Left ventricle myocardium superior (tissue), 1 donor: Measurements from ENCODE around the gene TGFBR3. TPM values are rescaled to one million over a fixed set of nuclear protein-coding genes. Genes with fewer than 3 reads are reported as not detected.

ENCODE experiments used
- ATAC-seq: fragments of 200-7000 bp; cut with Tn5 transposase; one replicate; pipeline ENCODE4 v1.9.1; 2020; ENCODE audit warnings: mild to moderate bottlenecking, moderate library complexity
- DNase-seq: peaks from one replicate; pipeline ENCODE4 v3.0.0-alpha.2; 2020
- intact Hi-C: fragments of 100-400 bp; cut with micrococcal nuclease; formaldehyde crosslinking; loops from one replicate; pipeline ENCODE4 v1.11.0; 2022
- total RNA-seq: library from RNA; stranded (reverse); fragmentation: NEBNext Ultra II Directional; extraction: Animal tissue kit (Norgen Biotek cat#: 25700); gene quantifications from one replicate; pipeline ENCODE4 v1.2.1, GENCODE V29; 2021
- donor health status: DM: no; HTN: yes; CAD: no; lungs with severe emphysema.

TGFBR3 gene
- total RNA-seq, 1 donor from 2014 or later: 26.2 TPM

- ATAC-seq: peak; percentile 84
- intact Hi-C loops: no loop called here
- DNase-seq: peak; percentile 79
Measured at GRCh38 chr1:91712981-91713841, 172.7 kb downstream of the TGFBR3 start.

- ATAC-seq: no peak
- no peak for DNase-seq
- intact Hi-C loops: no loop called here
Measured at GRCh38 chr1:91712393-91712792, 173.6 kb downstream of the TGFBR3 start.

DNA sequence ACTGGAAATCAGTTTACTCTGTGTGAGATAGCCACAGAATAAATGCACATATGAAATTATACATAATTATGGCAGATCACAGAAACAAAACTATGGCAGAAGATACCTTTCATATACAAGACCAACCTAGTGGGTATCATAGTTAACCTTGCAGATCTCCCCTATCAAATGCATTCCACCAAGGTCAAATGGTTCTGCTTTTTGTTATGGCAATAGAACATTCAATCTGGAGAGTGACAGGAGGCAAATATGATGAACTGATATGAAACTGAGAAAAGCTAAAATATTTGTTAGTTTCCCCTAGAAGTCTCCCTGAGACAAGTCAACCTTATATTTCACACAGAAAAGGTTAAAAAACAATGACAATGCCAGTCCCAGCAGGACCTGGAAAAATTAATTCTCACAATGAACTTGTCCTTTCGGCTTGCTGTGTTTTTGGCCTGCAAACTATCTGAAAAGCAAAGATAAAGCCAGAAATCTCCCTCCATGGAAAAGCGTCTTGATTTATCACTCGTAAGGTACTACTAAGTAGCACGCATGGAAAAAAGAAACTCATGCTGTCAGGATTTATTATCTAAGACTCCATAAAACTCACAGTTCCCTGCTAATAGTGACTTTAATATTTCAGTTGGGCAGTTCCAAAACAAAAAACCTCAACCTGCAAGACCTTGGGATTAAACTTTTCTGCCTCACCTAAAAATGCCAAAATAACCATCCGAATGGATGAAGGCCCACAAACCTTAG, 174.3 kb downstream of the TGFBR3 start:
- intact Hi-C loops: no loop called here
- DNase-seq: no peak
- ATAC-seq: no peak

- no peak for DNase-seq
- intact Hi-C loops: no loop called here
- no peak for ATAC-seq
Measured at GRCh38 chr1:91710261-91710660, 175.7 kb downstream of the TGFBR3 start.

DNA sequence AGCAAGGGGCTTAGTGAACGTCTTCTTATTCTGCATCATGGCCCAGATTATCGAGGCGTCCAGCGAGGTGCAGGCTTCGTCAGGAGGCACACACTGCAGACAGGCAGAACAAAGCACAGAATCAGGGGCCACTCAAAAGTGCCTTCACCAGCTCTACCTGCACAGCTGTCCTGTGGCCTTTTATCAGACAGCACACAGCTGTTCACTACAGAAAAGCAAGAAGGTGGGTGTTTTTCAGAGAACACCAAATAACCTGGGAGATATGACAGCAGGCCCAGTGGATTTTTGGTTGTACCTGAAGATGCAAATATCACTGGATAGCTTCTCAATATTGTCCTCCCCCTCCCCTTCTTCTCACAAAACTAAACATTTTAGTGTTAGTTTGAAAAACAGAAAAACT, 177.3 kb downstream of the TGFBR3 start:
- no peak for DNase-seq
- intact Hi-C loops: loop anchor here (10.0 kb wide), 1 partner anchor 124 kb away; no protein-coding TSS in a partner anchor

GRCh38 chr1:91707890-91708218, 178.1 kb downstream of the TGFBR3 start:
- ATAC-seq: no peak
- DNase-seq: peak; percentile 58
- intact Hi-C loops: loop anchor here (10.0 kb wide), 1 partner anchor 123 kb away; no protein-coding TSS in a partner anchor

More for the DNA sequence above, 177.3 kb downstream of the TGFBR3 start:
- ATAC-seq: no peak

DNA sequence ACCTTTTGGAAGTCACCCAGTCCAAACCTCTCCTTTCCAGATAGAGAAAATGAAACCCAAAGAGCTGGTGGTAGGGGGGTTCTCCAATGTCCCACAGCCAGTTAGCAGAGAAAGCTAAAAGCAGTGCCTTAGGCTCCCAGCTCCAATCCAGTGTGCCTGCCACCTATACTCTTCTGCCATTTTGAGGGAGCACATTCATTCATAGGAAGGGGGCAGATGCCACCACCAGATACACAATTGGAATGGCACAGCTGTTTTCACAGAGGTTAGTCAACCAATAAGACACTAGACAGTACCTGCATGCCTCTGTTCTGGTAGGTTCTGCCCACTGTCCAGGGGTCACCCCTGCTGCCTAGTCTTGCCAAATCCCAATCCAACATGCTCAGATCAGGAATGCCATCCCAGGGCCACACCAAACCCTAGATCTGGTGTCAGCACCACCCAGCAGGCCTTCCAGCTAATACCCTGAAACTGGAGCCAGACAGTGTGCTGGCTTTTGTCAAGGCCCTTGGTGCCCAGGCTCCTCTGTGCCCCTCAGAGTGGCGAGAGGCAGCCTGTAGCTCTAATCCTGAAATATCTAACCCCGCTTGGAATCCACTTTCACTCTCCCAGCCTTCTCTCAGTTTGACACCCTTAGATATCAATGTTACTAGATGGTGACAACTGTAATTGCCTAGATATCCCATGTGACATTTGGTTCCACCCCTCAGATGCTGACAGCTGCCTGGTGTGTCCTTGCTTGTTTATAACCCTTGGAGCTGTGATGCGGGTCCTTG, 178.6 kb downstream of the TGFBR3 start:
- peak; percentile 92 for ATAC-seq
- intact Hi-C loops: loop anchor here (10.0 kb wide), 1 partner anchor 123 kb away; no protein-coding TSS in a partner anchor

GRCh38 chr1:91706140-91706957, 179.6 kb downstream of the TGFBR3 start:
- intact Hi-C loops: loop anchor here (10.0 kb wide), 1 partner anchor 122 kb away; no protein-coding TSS in a partner anchor
- DNase-seq (no peak), ATAC-seq (no peak)

More for the DNA sequence above, 178.6 kb downstream of the TGFBR3 start:
- DNase-seq: peak; percentile 71

DNA sequence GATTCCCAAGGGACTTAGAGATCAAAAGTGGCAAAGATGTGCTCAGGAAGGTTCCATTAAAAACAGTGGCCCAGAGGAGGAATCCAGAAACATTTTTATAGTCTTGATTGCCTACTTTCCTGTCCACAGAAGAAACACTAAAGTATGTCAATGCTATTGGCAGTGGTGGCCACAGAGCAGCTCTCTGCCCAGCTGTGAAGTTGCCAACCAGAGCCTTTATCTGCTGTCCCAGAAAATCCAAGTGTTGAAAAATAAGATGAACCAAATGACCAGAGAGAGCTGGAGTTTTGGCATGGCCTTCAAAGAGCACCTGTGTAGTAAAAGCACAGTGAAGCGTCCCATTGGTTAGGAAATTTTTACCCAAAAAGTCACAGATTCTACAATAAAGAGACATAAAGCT, 181.2 kb downstream of the TGFBR3 start:
- no peak for DNase-seq
- ATAC-seq: no peak
- intact Hi-C loops: loop anchor here (10.0 kb wide), 1 partner anchor 120 kb away; no protein-coding TSS in a partner anchor

DNA sequence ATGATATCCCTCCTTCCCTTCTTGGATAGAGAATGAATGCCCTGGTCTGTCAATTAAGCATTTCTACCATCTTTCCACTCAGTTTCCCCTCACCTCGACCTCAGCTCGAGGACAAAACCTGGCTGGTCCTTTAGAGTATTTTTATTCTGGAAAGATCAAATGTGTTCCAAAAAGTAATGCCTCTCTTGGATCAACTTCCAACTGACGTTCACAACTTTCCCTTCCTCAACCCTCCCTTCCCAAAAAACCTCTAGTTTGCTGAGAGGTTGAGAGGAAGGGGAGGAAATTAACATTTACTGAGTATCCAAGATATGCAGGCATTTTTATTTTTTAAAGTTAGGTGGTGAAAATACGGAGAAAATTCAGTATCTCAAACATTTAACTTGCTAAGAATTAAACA, 182.9 kb downstream of the TGFBR3 start:
- DNase-seq (no peak), ATAC-seq (no peak)
- intact Hi-C loops: loop anchor here (10.0 kb wide), 1 partner anchor 118 kb away; no protein-coding TSS in a partner anchor

- ATAC-seq (no peak), DNase-seq (no peak)
- intact Hi-C loops: loop anchor here (10.0 kb wide), 1 partner anchor 117 kb away; no protein-coding TSS in a partner anchor
Measured at GRCh38 chr1:91701472-91701869, 184.5 kb downstream of the TGFBR3 start.

DNA sequence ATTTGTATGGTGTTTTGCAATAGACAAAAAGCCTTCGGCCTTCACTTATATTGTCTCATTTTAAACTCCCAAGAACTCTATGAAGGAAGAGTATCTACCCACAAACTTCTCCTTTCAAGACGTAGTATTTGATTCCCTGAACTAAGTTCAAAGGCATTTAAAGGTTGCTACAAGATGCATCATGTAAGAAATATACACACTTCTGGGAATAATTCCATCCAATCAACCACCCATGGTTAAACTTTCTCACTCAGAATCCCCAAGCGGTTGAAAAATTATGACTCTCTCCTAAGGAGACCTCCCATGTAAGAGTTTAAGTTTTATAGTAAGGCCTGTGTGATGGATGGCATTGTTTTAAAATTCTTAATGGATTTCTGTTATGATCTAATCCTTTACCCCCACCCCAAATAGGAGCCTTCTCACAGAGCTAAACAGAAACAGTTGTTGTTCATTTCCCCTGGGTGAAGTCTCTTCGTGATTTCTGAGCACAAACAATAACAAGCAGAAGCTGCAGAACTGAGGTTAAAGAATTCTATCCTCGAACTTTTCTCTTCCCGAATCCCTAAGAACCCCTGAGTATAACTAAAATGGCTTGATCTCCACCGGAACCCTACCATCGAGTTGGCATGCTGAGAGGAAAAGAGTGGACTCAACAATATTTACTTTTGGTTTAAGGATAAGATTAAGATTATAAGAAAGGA, 185.0 kb downstream of the TGFBR3 start:
- ATAC-seq: no peak
- intact Hi-C loops: loop anchor here (10.0 kb wide), 1 partner anchor 116 kb away; no protein-coding TSS in a partner anchor
- no peak for DNase-seq

GRCh38 chr1:91700332-91700731, 185.6 kb downstream of the TGFBR3 start:
- intact Hi-C loops: loop anchor here (10.0 kb wide), 1 partner anchor 116 kb away; no protein-coding TSS in a partner anchor
- DNase-seq (no peak), ATAC-seq (no peak)

DNA sequence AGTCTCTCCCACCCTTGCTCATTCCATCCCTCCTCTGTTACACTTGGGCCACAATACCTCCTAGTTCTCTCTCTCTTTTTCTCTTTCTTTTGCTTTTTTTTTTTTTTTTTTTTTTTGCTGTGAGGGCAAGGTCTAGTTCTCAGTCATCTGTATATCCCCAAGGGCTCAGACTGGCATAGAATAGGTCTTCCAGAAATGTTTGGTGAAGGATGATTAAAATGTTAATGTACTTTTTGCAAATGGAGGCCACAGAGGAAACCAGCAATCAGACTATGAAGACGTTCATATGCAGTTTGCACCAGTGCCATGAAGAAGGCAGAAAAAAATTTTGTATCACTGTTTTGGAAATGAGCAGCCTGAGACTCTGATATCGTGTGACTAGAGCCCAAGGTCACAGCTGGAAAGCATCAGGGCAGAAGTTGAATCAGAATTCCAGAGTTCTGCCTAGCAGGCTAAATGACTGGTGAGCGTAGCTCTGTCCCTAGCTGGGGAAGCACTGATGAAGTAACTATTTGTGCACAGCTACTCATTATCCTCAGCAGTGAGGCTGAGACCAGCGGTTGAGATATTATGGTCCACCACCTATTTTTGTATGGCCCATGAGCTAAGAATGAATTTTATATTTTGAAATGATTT, 186.5 kb downstream of the TGFBR3 start:
- ATAC-seq (peak; percentile 94), DNase-seq (no peak)
- intact Hi-C loops: no loop called here

DNA sequence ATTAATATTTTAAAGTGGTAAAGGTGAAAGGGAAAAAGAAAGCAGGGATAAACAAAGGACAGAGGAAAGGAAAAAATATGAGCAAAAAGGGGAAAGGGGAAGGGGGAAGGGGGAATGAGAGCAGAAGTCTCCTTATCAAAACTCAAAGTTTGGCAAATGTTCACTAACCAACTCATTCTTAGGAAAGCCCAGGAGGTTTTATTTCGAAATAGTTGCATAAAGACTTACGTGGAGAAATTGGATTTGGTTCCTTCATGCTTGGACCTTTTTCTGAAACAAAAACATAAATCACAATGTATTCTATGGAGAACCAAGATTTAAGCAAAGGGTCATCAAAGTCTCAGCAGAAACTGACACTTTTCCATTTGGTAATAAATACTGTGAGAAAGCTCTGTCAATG, 188.1 kb downstream of the TGFBR3 start:
- no peak for DNase-seq
- peak; percentile 4 for ATAC-seq
- intact Hi-C loops: no loop called here

DNA sequence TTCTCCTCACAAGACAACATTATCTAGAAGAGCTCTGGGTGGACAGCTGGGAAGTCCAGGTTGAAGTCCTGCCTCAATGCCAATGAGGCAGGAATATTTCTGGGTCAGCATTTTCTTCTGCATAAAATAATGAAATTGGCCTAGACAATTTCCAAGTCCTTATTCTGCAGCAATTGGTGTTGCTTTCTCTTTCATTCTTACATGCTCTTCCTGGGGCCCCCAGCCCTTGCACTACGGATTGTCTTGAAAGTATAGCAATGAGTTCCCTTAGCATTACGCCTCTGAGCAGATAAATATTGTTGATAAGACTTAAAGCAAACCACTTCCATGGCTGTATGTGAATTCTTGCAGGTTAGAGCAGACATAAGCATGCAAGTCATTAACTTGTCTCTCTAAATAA, 188.5 kb downstream of the TGFBR3 start:
- DNase-seq (no peak), ATAC-seq (no peak)
- intact Hi-C loops: no loop called here

DNA sequence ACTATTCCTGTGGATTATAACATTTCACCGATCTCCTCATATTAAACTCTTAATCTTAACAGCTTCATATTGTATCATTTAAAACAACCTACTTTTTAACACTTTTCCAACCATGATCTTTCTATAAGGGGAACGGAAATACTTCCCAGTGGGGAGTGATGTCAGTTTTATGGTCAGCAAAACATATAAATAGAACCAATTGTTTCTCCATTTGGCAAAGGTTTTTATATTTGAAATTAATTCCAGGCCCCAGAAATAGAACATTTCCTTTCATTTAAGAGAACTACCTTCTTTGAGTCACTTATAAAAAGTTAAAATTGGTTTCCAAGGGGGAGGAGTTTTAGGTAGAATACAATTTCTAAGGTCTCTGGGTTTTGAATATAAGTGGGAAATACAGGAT, 189.6 kb downstream of the TGFBR3 start:
- no peak for ATAC-seq
- no peak for DNase-seq
- intact Hi-C loops: no loop called here
